OCI-M1 (cell line): ENCODE data around the gene TMEM35B.
"Not testable (repeated sequence)": the region's sequence is repeated elsewhere in the genome, so short reads cannot be mapped to it uniquely, and the experiment has no call there.

ENCODE experiments used
- DNase-seq: peaks from one replicate; lab custom pipeline; 2025; lab: John Stamatoyannopoulos, UW

The TMEM35B gene

GRCh38 chr1:34975771-34976170 is 9.4 kb downstream of the TMEM35B start:
- DNase-seq: no peak

GRCh38 chr1:34975338-34975737 is 9.8 kb downstream of the TMEM35B start:
- no peak for DNase-seq

- no peak for DNase-seq
Measured at GRCh38 chr1:34974626-34975025, 10.5 kb downstream of the TMEM35B start.

GRCh38 chr1:34973326-34973725 is 11.8 kb downstream of the TMEM35B start:
- no peak for DNase-seq

GRCh38 chr1:34970829-34971228 is 14.3 kb downstream of the TMEM35B start:
- DNase-seq: no peak

GRCh38 chr1:34970220-34970735 is 14.9 kb downstream of the TMEM35B start:
- DNase-seq: no peak

GRCh38 chr1:34968297-34968696 is 16.9 kb downstream of the TMEM35B start:
- DNase-seq: not testable (repeated sequence)

- not testable (repeated sequence) for DNase-seq
Measured at GRCh38 chr1:34967672-34968071, 17.5 kb downstream of the TMEM35B start.

- DNase-seq: no peak
Measured at GRCh38 chr1:34965597-34965996, 19.6 kb downstream of the TMEM35B start.

- DNase-seq: no peak
Measured at GRCh38 chr1:34950428-34950827, 34.7 kb downstream of the TMEM35B start.

GRCh38 chr1:34948739-34949138 is 36.4 kb downstream of the TMEM35B start:
- DNase-seq: not testable (repeated sequence)

- DNase-seq: not testable (repeated sequence)
Measured at GRCh38 chr1:34947641-34948314, 37.4 kb downstream of the TMEM35B start.

- DNase-seq: no peak
Measured at GRCh38 chr1:34946211-34946610, 38.9 kb downstream of the TMEM35B start.

- DNase-seq: not testable (repeated sequence)
Measured at GRCh38 chr1:34941798-34942197, 43.3 kb downstream of the TMEM35B start.
